HepG2 (cell line): Measurements from ENCODE around the gene RNASE13. TPM values are rescaled to one million over a fixed set of nuclear protein-coding genes. Genes with fewer than 3 reads are reported as not detected.
A peak's percentile ranks its signal among the peaks of the same experiment; 100 is the strongest.

ENCODE experiments used
- DMTF1 ChIP-seq: sonication (generic); formaldehyde crosslinking; IDR thresholded peaks from 2 replicates; pipeline ENCODE4 v1.4.0; 2020; ENCODE audit warnings: mild to moderate bottlenecking, missing genetic modification reagents
- MAFK ChIP-seq, 2 experiments: IDR thresholded peaks in 1 of 2; conservative IDR thresholded peaks in 1 of 2; 2 replicates each; pipeline ENCODE4 v1.6.1; 2011; ENCODE audit warnings: improper control_type of control experiment in 2 of 2, low read length in 2 of 2
- RERE ChIP-seq: IDR thresholded peaks from 2 replicates; pipeline ENCODE4 v1.6.1; 2016; ENCODE audit warnings: low read depth, missing genetic modification reagents, missing compliant biosample characterization
- RFX5 ChIP-seq: IDR thresholded peaks from 2 replicates; pipeline ENCODE4 v1.6.1; 2011; ENCODE audit warnings: low read depth, low read length, improper control_type of control experiment
- WIZ ChIP-seq: sonication (generic); formaldehyde crosslinking; IDR thresholded peaks from 2 replicates; pipeline ENCODE4 v1.5.1; 2020; ENCODE audit warnings: mild to moderate bottlenecking, missing genetic modification reagents
- ZNF253 ChIP-seq: sonication (generic); formaldehyde crosslinking; IDR thresholded peaks from 2 replicates; pipeline ENCODE4 v1.8.0; 2022; ENCODE audit warnings: mild to moderate bottlenecking, missing genetic modification reagents, borderline replicate concordance
- ZNF891 ChIP-seq: sonication (generic); formaldehyde crosslinking; IDR thresholded peaks from 2 replicates; pipeline ENCODE4 v1.5.0; 2020; ENCODE audit warnings: mild to moderate bottlenecking, missing genetic modification reagents
- polyA plus RNA-seq, 8 experiments: library from polyadenylated mRNA; depleted of rRNA in 3 of 8; stranded (reverse) in 7 of 8; unstranded in 1 of 8; fragments of >200 nt; fragmentation: Illumina TruSeq in 4 of 8; extraction: Trizol in 4 of 8; gene quantifications; 2 replicates each; pipeline versions ENCODE4 v1.2.1 to v1.2.3, GENCODE V29; 2011 to 2016; ENCODE audit warnings: low read depth in 4 of 8, missing spikeins in 1 of 8, mixed read lengths in 1 of 8; ENCODE audit not compliant: insufficient read depth in 1 of 8
- total RNA-seq, 5 experiments: library from RNA; depleted of rRNA; stranded (reverse); fragments of >200 nt; fragmentation: Illumina TruSeq; extraction: Trizol; gene quantifications; 2 replicates each; pipeline ENCODE4 v1.2.3, GENCODE V29; 2016; ENCODE audit warnings: low read depth in 1 of 5
- TF ChIP-seq, protein P1 (sequence below): sonication (generic); formaldehyde crosslinking; IDR thresholded peaks from 2 replicates; pipeline ENCODE4 v1.5.0; 2020; ENCODE audit warnings: mild to moderate bottlenecking, missing genetic modification reagents
- TF ChIP-seq, protein P2 (sequence below): sonication (generic); formaldehyde crosslinking; IDR thresholded peaks from 2 replicates; pipeline ENCODE4 v1.8.0; 2022; ENCODE audit warnings: mild to moderate bottlenecking, missing genetic modification reagents; ENCODE audit not compliant: insufficient replicate concordance
- TF ChIP-seq, protein P3 (sequence below): sonication (generic); formaldehyde crosslinking; IDR thresholded peaks from 2 replicates; pipeline ENCODE4 v1.4.0; 2020; ENCODE audit warnings: missing genetic modification reagents
- TF ChIP-seq, protein P4 (sequence below): sonication (generic); formaldehyde crosslinking; IDR thresholded peaks from 2 replicates; pipeline ENCODE4 v1.4.0; 2020; ENCODE audit warnings: missing genetic modification reagents, borderline replicate concordance

The RNASE13 gene
- total and polyA plus RNA-seq, 2 of the 13 experiments (the other 11 are each of a cell fraction or from before 2014, with no cell fraction given), result 1.0 TPM; not detected in 1

GRCh38 chr14:21014761-21015190, 19.8 kb downstream of the RNASE13 start (continued):
- TF ChIP-seq RERE (CRISPR knock-in tag) (no peak), RFX5 (no peak), ZNF253 (CRISPR knock-in tag) (no peak), DMTF1 (CRISPR knock-in tag) (no peak), ZNF891 (CRISPR knock-in tag) (no peak), WIZ (CRISPR knock-in tag) (no peak), MAFK (conservative IDR thresholded peaks at IDR 0.05 in 1 of 2, IDR thresholded peaks at IDR 0.05 in 1 of 2; ENCODE audit: low read length in 2 of 2) (no peak)
- TF ChIP-seq, protein P1, sequence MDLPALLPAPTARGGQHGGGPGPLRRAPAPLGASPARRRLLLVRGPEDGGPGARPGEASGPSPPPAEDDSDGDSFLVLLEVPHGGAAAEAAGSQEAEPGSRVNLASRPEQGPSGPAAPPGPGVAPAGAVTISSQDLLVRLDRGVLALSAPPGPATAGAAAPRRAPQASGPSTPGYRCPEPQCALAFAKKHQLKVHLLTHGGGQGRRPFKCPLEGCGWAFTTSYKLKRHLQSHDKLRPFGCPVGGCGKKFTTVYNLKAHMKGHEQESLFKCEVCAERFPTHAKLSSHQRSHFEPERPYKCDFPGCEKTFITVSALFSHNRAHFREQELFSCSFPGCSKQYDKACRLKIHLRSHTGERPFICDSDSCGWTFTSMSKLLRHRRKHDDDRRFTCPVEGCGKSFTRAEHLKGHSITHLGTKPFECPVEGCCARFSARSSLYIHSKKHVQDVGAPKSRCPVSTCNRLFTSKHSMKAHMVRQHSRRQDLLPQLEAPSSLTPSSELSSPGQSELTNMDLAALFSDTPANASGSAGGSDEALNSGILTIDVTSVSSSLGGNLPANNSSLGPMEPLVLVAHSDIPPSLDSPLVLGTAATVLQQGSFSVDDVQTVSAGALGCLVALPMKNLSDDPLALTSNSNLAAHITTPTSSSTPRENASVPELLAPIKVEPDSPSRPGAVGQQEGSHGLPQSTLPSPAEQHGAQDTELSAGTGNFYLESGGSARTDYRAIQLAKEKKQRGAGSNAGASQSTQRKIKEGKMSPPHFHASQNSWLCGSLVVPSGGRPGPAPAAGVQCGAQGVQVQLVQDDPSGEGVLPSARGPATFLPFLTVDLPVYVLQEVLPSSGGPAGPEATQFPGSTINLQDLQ (CRISPR knock-in tag), result no peak
- TF ChIP-seq, protein P2, sequence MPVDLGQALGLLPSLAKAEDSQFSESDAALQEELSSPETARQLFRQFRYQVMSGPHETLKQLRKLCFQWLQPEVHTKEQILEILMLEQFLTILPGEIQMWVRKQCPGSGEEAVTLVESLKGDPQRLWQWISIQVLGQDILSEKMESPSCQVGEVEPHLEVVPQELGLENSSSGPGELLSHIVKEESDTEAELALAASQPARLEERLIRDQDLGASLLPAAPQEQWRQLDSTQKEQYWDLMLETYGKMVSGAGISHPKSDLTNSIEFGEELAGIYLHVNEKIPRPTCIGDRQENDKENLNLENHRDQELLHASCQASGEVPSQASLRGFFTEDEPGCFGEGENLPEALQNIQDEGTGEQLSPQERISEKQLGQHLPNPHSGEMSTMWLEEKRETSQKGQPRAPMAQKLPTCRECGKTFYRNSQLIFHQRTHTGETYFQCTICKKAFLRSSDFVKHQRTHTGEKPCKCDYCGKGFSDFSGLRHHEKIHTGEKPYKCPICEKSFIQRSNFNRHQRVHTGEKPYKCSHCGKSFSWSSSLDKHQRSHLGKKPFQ (CRISPR knock-in tag), result no peak
- TF ChIP-seq, protein P3, sequence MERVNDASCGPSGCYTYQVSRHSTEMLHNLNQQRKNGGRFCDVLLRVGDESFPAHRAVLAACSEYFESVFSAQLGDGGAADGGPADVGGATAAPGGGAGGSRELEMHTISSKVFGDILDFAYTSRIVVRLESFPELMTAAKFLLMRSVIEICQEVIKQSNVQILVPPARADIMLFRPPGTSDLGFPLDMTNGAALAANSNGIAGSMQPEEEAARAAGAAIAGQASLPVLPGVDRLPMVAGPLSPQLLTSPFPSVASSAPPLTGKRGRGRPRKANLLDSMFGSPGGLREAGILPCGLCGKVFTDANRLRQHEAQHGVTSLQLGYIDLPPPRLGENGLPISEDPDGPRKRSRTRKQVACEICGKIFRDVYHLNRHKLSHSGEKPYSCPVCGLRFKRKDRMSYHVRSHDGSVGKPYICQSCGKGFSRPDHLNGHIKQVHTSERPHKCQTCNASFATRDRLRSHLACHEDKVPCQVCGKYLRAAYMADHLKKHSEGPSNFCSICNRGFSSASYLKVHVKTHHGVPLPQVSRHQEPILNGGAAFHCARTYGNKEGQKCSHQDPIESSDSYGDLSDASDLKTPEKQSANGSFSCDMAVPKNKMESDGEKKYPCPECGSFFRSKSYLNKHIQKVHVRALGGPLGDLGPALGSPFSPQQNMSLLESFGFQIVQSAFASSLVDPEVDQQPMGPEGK, result peak; percentile 47; the same call in 1 of the 2 replicates
- TF ChIP-seq, protein P4, sequence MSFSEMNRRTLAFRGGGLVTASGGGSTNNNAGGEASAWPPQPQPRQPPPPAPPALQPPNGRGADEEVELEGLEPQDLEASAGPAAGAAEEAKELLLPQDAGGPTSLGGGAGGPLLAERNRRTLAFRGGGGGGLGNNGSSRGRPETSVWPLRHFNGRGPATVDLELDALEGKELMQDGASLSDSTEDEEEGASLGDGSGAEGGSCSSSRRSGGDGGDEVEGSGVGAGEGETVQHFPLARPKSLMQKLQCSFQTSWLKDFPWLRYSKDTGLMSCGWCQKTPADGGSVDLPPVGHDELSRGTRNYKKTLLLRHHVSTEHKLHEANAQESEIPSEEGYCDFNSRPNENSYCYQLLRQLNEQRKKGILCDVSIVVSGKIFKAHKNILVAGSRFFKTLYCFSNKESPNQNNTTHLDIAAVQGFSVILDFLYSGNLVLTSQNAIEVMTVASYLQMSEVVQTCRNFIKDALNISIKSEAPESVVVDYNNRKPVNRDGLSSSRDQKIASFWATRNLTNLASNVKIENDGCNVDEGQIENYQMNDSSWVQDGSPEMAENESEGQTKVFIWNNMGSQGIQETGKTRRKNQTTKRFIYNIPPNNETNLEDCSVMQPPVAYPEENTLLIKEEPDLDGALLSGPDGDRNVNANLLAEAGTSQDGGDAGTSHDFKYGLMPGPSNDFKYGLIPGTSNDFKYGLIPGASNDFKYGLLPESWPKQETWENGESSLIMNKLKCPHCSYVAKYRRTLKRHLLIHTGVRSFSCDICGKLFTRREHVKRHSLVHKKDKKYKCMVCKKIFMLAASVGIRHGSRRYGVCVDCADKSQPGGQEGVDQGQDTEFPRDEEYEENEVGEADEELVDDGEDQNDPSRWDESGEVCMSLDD, result no peak
